ENCODE data around the gene SERPINA4.

The SERPINA4 gene

DNA sequence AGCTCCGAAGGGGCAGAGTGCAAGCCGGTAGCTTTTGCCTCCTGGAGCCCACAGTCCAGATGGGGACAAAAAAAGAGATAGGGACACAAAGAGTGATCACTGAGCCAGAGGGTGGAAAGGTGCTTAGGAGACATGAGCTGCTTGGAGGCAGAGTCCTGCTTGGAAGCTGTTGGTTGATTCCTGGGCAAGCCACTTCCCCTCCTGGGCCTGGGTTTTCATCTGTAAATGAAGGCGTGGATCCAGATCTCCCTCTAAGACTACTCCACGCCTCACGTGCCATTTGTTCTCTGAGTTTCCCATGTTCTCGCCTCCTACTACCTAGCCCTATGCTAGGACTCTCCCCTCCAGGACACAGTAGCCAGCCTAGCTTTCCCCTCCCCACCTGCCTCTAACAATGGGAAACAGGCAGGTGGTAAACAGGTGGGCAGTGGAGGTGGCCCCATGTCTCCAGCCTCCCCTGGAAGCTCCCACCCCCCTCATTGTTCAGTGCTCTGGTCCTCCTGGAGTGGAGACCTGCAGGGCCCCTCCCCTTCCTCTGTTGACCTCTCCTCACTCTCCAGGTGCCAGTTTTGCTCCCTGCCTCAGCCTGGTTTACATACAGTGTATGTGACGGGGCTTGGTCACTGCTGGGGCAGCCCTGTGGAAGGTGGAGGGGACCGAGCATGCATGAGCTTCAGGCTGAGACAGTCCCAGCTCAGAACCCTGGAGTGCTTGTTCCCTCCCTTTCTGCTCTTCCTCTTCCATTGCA, 54.8 kb downstream of the SERPINA4 start:
- no peak for DNase-seq (ENCODE audit: low read depth)

DNA sequence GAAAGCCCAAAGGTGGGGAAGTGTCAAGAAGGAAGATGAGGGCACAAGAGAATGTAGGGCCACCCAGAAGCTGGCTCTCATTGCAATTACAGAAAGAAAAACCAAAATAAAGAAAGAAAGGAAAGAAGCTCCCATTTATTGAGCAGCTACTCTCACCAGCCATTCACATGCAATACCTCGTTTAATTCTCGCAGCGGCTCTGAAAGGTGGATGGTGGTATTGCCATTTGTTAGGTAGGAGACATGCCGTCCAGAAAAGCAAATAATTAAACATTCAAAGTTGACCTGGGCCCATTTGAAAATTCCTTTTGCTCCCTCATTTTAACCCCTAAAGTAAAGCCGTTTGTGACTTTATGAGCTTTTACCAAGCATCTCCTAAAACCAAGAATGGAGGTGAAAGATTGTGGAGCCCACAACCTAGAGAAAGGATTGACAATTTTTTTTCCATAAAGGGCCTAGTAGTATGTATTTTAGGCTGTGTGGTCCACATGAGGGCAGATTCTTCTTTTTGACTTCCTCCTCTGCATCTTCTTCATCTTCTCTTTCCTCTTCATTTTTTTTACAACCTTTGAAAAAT, 56.2 kb downstream of the SERPINA4 start:
- no peak for DNase-seq (ENCODE audit: low read depth)

DNA sequence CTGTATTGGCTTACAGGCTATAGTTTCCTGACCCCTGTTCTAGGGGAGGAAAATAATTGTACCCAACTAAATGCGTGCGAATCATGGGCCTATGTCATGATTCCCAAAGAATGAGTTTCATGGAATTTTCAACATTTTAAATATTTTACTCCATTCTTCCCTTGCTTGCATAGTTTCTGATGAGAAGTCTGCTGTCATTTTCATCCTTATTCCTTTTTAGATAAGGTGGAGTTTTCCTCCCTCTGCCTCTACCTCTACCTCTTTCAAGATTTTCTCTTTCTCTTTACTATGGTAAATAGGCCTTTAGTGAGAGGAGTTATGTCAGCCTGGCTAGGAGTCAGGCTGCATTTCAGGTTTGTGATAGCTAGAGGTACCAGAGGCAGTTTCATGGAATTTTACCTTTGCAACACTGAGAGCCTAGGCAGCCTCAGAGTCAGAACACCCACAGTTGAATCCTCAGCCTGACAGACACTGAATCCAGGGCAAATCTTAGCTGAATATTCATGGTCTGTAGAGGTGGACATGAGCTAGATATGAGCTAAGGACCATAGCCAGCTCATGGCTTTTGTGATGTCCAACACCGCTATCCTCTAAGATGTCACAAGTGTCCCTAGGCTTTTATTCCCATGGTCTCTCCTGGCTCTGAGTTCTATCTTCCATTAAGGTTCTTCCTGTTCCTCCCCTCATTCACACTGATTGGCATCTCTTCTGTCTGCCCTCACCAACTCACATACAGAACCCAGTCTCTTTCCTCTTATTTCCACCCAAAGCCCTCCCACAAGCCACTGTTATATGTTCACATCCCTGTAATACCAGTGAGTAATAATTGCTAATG, 57.0 kb downstream of the SERPINA4 start:
- no peak for DNase-seq (ENCODE audit: low read depth)

DNA sequence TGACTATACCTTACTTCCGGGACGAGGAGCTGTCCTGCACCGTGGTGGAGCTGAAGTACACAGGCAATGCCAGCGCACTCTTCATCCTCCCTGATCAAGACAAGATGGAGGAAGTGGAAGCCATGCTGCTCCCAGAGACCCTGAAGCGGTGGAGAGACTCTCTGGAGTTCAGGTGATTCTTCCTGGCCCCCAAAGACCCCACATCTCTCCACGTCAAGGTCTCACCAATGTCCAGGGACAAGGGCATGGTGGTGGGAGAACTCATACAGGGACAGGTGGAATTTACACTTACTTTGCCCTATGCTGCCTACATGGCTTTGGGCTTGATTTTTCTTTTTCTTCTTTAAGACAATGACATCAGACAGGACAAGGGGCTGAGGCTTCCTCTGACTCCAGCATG, 58.1 kb downstream of the SERPINA4 start:
- no peak for DNase-seq (ENCODE audit: low read depth)
